Measurements from ENCODE around the gene PLCXD1.
"Not testable (repeated sequence)": the region's sequence is repeated elsewhere in the genome, so short reads cannot be mapped to it uniquely, and the experiment has no call there.

PLCXD1 gene

GRCh38 chrX:350148-350533, 69.0 kb downstream of the PLCXD1 start:
- DNase-seq (ENCODE audit: low read depth), result no peak

GRCh38 chrX:350534-351323, 69.5 kb downstream of the PLCXD1 start:
- no peak for DNase-seq (ENCODE audit: low read depth)

DNA sequence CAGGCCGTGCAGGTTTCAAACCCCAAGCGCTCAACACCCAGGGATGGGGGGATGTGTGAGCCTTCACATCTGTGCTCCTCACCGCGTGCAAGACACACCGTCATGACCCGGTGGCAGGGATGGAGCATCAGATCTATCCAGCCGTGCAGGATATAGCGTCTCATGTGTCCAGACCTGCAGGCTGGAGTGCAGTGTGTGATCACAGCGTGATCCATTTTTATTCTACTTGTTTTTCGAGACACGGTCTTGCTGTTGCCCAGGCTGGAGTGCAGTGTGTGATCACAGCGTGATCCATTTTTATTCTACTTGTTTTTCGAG, 70.1 kb downstream of the PLCXD1 start:
- DNase-seq (ENCODE audit: low read depth), result not testable (repeated sequence)

DNA sequence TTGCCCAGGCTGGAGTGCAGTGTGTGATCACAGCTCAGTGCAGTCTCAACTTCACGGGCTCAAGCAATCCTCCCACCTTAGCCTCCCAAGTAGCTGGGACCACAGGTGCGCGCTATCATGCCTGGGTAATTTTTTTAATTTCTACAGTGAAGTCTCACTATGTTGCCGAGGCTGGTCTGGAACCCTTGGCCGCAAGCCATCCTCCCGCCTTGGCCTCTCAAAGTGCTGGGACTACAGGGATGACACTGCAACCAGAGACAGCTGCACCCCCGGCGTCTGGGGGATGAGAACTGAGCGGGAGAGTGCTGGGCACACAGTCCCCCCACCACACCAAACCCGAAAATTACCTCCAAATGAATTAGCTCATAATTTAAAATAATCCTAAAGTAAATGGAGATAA, 70.6 kb downstream of the PLCXD1 start:
- no peak for DNase-seq (ENCODE audit: low read depth)

- no peak for DNase-seq (ENCODE audit: low read depth)
These were observed 71.0 kb downstream of the PLCXD1 start for GRCh38 chrX:352181-352580.

GRCh38 chrX:352582-353314, 71.6 kb downstream of the PLCXD1 start:
- DNase-seq (ENCODE audit: low read depth), result no peak
